ENCODE measurements around the gene P4HA2.
"Not testable (repeated sequence)": the region's sequence is repeated elsewhere in the genome, so short reads cannot be mapped to it uniquely, and the experiment has no call there.

P4HA2 gene

DNA sequence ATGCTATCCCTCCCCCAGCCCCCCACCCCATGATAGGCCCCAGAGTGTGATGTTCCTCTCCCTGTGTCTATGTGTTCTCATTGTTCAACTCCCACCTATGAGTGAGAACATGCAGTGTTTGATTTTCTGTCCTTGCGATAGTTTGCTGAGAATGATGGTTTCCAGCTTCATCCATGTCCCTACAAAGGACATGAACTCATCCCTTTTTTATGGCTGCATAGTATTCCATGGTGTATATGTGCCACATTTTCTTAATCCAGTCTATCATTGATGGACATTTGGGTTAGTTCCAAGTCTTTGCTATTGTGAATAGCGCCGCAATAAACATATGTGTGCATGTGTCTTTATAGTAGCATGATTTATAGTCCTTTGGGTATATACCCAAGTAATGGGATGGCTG, 82.3 kb downstream of the P4HA2 start:
- not testable (repeated sequence) for DNase-seq (ENCODE audit: low read depth, low spot score)

DNA sequence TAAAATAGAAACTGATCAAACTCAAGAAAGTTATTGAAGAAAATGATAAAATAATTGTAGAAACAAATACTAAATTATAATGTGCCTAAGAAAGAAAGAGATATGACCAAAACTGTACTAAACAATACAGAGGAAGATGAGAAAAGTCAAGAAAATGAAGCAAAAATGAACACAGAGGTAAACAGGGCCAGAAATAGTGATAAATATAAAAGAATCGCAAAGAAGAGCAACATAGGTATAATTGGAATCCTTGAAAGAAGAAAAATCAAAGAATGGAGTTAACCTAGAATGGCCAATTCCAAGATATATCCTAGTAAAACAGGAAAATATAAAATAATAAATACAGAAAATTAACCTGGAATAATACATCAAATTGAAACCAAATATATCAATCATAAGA, 84.5 kb downstream of the P4HA2 start:
- no peak for DNase-seq (ENCODE audit: low read depth, low spot score)

DNA sequence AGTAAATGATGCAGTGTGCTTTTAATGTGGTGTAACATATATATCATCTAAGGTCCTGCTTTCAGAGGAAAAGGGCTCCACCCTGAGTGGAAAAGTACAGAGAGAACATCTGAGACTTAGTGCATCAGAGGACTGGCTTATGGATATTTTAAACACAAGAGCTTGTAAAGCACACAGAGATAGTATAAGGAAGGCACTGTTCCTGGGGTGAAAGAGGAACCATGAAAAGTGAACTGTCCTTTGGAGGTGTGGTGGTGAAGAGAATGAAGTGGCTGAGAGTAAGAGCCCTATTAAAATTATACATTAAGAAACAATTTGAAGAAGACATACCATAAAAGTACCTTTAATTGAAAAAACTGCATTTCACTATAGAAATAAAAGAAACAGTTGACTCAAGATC, 85.2 kb downstream of the P4HA2 start:
- DNase-seq (ENCODE audit: low read depth, low spot score), result no peak

All from smooth muscle cell of the brain vasculature (primary cell).